ENCODE measurements around the gene SH3BP4. TPM values are rescaled to one million over a fixed set of nuclear protein-coding genes. Genes with fewer than 3 reads are reported as not detected.
A peak's percentile ranks its signal among the peaks of the same experiment; 100 is the strongest.

SH3BP4 gene
- total and polyA plus RNA-seq, 2 of the 13 experiments (the other 11 are each of a cell fraction or from before 2014, with no cell fraction given) = 34.6 to 99.1 TPM

DNA sequence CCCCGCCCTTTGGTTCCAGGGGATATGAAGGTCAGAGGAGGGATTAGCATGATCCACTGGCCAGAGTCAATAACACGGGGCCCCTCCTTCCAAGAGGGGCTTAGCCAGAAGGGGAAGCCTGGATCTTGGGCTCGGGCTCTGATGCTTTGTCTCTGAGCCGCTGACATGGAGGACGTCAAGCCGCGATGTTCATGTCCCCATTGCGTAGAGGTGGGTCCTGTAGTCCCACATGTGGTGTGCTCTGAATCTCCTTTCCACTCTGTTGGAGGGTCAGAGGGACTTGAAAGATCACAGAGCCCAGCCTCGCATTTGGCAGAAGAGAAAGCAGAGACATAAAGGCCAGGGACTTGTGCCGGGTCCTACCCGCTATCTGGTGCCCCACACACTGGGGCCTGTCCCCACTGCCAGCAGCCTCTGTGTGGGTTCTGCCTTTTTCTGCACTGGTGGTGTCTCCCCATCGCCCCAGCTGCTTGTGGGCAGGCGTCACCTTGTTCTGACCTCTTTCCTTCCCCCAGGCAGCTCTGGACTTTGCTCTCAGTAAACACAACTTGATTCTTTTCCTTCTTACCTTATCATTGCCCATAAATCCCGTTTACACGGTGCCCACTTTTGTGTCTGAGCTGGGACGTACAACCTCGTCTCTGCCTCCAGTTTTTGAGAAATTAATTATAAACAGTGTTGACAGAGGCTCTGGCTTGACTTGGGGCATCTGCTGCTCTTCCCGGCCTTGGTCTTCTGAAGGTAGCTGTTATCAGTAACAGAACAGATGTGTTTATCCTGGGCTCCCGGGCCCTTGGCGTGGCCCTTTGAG lies 48.8 kb downstream of the SH3BP4 start (continued):
- TF ChIP-seq, protein P1, sequence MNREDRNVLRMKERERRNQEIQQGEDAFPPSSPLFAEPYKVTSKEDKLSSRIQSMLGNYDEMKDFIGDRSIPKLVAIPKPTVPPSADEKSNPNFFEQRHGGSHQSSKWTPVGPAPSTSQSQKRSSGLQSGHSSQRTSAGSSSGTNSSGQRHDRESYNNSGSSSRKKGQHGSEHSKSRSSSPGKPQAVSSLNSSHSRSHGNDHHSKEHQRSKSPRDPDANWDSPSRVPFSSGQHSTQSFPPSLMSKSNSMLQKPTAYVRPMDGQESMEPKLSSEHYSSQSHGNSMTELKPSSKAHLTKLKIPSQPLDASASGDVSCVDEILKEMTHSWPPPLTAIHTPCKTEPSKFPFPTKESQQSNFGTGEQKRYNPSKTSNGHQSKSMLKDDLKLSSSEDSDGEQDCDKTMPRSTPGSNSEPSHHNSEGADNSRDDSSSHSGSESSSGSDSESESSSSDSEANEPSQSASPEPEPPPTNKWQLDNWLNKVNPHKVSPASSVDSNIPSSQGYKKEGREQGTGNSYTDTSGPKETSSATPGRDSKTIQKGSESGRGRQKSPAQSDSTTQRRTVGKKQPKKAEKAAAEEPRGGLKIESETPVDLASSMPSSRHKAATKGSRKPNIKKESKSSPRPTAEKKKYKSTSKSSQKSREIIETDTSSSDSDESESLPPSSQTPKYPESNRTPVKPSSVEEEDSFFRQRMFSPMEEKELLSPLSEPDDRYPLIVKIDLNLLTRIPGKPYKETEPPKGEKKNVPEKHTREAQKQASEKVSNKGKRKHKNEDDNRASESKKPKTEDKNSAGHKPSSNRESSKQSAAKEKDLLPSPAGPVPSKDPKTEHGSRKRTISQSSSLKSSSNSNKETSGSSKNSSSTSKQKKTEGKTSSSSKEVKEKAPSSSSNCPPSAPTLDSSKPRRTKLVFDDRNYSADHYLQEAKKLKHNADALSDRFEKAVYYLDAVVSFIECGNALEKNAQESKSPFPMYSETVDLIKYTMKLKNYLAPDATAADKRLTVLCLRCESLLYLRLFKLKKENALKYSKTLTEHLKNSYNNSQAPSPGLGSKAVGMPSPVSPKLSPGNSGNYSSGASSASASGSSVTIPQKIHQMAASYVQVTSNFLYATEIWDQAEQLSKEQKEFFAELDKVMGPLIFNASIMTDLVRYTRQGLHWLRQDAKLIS (CRISPR knock-in tag; IDR thresholded peaks at IDR 0.05) = 0 out of 2 replicates have a peak, but pooled peaks have one; percentile 37
- TF ChIP-seq HNF4G (IDR thresholded peaks at IDR 0.05; ENCODE audit: borderline replicate concordance, low read depth, low read length) = peak; percentile 86; the same call in 1 of the 2 replicates
- TF ChIP-seq HNF4G (CRISPR knock-in tag; IDR thresholded peaks at IDR 0.05; ENCODE audit: borderline replicate concordance, low read depth) = peak; percentile 68
- TF ChIP-seq, protein P2, sequence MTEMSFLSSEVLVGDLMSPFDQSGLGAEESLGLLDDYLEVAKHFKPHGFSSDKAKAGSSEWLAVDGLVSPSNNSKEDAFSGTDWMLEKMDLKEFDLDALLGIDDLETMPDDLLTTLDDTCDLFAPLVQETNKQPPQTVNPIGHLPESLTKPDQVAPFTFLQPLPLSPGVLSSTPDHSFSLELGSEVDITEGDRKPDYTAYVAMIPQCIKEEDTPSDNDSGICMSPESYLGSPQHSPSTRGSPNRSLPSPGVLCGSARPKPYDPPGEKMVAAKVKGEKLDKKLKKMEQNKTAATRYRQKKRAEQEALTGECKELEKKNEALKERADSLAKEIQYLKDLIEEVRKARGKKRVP (CRISPR knock-in tag; IDR thresholded peaks at IDR 0.05) = no peak
- peak; percentile 85 for TF ChIP-seq ZNF354B (CRISPR knock-in tag; IDR thresholded peaks at IDR 0.05)
- TF ChIP-seq, protein P3, sequence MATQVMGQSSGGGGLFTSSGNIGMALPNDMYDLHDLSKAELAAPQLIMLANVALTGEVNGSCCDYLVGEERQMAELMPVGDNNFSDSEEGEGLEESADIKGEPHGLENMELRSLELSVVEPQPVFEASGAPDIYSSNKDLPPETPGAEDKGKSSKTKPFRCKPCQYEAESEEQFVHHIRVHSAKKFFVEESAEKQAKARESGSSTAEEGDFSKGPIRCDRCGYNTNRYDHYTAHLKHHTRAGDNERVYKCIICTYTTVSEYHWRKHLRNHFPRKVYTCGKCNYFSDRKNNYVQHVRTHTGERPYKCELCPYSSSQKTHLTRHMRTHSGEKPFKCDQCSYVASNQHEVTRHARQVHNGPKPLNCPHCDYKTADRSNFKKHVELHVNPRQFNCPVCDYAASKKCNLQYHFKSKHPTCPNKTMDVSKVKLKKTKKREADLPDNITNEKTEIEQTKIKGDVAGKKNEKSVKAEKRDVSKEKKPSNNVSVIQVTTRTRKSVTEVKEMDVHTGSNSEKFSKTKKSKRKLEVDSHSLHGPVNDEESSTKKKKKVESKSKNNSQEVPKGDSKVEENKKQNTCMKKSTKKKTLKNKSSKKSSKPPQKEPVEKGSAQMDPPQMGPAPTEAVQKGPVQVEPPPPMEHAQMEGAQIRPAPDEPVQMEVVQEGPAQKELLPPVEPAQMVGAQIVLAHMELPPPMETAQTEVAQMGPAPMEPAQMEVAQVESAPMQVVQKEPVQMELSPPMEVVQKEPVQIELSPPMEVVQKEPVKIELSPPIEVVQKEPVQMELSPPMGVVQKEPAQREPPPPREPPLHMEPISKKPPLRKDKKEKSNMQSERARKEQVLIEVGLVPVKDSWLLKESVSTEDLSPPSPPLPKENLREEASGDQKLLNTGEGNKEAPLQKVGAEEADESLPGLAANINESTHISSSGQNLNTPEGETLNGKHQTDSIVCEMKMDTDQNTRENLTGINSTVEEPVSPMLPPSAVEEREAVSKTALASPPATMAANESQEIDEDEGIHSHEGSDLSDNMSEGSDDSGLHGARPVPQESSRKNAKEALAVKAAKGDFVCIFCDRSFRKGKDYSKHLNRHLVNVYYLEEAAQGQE (IDR thresholded peaks at IDR 0.05; ENCODE audit: borderline replicate concordance in 1 of 2, low read depth in 1 of 2, low read length in 2 of 2) = no peak
- no peak for TF ChIP-seq ZNF318 (CRISPR knock-in tag; IDR thresholded peaks at IDR 0.05)
- peak; percentile 49; the same call in 1 of the 2 replicates for TF ChIP-seq ZBTB21 (CRISPR knock-in tag; IDR thresholded peaks at IDR 0.05)
- no peak for TF ChIP-seq MBNL3 (CRISPR knock-in tag; conservative IDR thresholded peaks at IDR 0.05)
- TF ChIP-seq MTF2 (CRISPR knock-in tag; IDR thresholded peaks at IDR 0.05; ENCODE audit: borderline replicate concordance) = no peak

All from HepG2 (cell line).